ACHN (cell line): ENCODE results near the gene SYTL3.
A peak's percentile ranks its signal among the peaks of the same experiment; 100 is the strongest.
"Not testable (repeated sequence)": the region's sequence is repeated elsewhere in the genome, so short reads cannot be mapped to it uniquely, and the experiment has no call there.

ENCODE experiments used
- DNase-seq: peaks from one replicate; pipeline ENCODE4 v3.0.0-alpha.2; 2015
- in situ Hi-C: cut with HindIII; loops from 2 replicates; pipeline ENCODE4 v1.10.0; 2017; ENCODE audit warnings: low sequenced_read_pairs, low pct_ligation_motif_present, low pct_unique_long_range_greater_than_20kb

The SYTL3 gene

GRCh38 chr6:158634695-158635426 lies 15.0 kb upstream of the SYTL3 start:
- in situ Hi-C loops, result no loop called here

GRCh38 chr6:158635427-158636073 lies 14.3 kb upstream of the SYTL3 start:
- in situ Hi-C loops, result no loop called here

More at GRCh38 chr6:158634695-158635426, 15.0 kb upstream of the SYTL3 start:
- no peak for DNase-seq

GRCh38 chr6:158636778-158637177 lies 13.1 kb upstream of the SYTL3 start:
- in situ Hi-C loops, result no loop called here
- no peak for DNase-seq

More at GRCh38 chr6:158635427-158636073, 14.3 kb upstream of the SYTL3 start:
- DNase-seq, result no peak

- no peak for DNase-seq
- in situ Hi-C loops, result no loop called here
These were observed 11.5 kb upstream of the SYTL3 start for GRCh38 chr6:158638324-158638854.

GRCh38 chr6:158639056-158639455 lies 10.8 kb upstream of the SYTL3 start:
- no peak for DNase-seq
- in situ Hi-C loops, result no loop called here

GRCh38 chr6:158640519-158640918 lies 9.3 kb upstream of the SYTL3 start:
- in situ Hi-C loops, result no loop called here
- DNase-seq, result no peak

- peak; percentile 87 for DNase-seq
- in situ Hi-C loops, result no loop called here
These were observed 7.7 kb upstream of the SYTL3 start for GRCh38 chr6:158642097-158642601.

GRCh38 chr6:158643836-158644230 lies 6.0 kb upstream of the SYTL3 start:
- peak; percentile 25 for DNase-seq
- in situ Hi-C loops, result no loop called here

- DNase-seq, result peak; percentile 90
- in situ Hi-C loops, result no loop called here
These were observed 5.4 kb upstream of the SYTL3 start, which contains the start of gene DYNLT1 for GRCh38 chr6:158644231-158645063. DYNLT1 (minus strand) TSS chr6:158644743; CDS start chr6:158644708, 35 bp downstream.

GRCh38 chr6:158645064-158646022 lies 4.5 kb upstream of the SYTL3 start:
- in situ Hi-C loops, result no loop called here
- no peak for DNase-seq

- no peak for DNase-seq
- in situ Hi-C loops, result no loop called here
These were observed 3.6 kb upstream of the SYTL3 start for GRCh38 chr6:158646023-158646910.

- no peak for DNase-seq
These were observed 2.4 kb upstream of the SYTL3 start for GRCh38 chr6:158647501-158647900.

GRCh38 chr6:158648682-158649131 lies 1.1 kb upstream of the SYTL3 start:
- in situ Hi-C loops, result no loop called here
- peak; percentile 86 for DNase-seq

More at GRCh38 chr6:158647501-158647900, 2.4 kb upstream of the SYTL3 start:
- in situ Hi-C loops, result no loop called here

GRCh38 chr6:158651981-158652737 lies 2.3 kb downstream of the SYTL3 start:
- in situ Hi-C loops, result not testable (repeated sequence)

GRCh38 chr6:158653577-158654354 lies 3.9 kb downstream of the SYTL3 start:
- in situ Hi-C loops, result no loop called here
- no peak for DNase-seq

More at GRCh38 chr6:158651981-158652737, 2.3 kb downstream of the SYTL3 start:
- not testable (repeated sequence) for DNase-seq
